T-helper 22 cell (primary cell): ENCODE results near the gene LGSN.
"Not testable (repeated sequence)": the region's sequence is repeated elsewhere in the genome, so short reads cannot be mapped to it uniquely, and the experiment has no call there.

ENCODE experiments used
- DNase-seq: peaks from one replicate; pipeline ENCODE4 v3.0.0-alpha.2; 2020; ENCODE audit warnings: low read depth

Gene LGSN

DNA sequence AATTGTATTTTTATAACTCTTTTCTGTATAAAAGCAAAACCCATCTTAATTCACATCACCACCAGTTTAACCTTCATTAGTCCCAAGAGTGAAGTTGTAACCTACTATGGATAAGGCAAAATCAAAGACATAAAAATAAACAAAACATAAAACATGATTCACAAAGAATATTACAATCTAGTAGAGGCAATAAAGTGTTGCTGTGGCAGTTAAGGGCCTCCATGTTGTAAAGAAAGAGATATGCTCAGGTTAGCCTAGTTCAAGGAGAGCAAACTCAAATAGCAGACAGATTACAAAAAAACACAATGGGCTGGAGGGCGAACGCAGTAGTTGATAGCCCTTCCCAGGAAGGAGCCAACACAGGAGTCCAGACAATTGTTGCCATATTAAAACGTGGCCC, 13.4 kb downstream of the LGSN start:
- DNase-seq, result no peak

DNA sequence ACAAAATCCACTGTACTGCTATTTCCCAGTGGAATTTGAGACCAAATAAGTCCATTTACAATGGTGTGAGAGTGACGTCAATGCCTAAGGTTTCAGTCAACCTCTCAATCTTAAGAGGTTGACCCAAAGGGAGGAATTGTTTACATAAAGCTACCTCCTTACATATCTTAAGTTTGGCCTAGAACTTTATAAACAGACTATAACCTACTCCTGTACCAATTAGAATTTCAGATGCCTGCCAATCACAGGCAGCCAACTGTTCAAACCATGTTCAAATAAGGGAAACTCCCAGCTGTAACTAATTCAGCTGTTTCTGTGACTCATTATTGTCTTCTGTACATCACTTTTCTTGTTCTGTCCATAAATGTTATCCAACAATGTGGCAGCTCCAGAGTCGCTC, 14.5 kb downstream of the LGSN start:
- no peak for DNase-seq

DNA sequence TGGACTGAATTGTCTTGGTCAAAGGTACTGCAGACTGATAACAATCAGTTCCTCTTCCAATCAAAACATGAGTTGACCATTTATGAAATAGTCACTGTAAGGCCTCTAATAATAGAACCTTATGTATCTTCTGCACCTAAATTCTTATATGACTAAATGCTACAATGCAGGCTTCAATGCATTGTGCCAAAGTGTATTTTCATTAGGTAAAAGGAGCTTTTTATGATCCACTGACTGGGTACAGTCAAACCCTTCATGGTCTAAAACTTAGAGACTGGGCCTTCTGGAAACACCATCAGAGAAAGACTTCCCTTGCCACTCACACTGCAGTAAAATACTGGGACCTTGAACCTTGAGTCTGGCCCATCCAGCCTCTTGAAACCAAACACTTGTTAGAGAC, 16.3 kb downstream of the LGSN start:
- DNase-seq, result no peak

- no peak for DNase-seq
Measured at GRCh38 chr6:63299667-63300066, 20.1 kb downstream of the LGSN start.

DNA sequence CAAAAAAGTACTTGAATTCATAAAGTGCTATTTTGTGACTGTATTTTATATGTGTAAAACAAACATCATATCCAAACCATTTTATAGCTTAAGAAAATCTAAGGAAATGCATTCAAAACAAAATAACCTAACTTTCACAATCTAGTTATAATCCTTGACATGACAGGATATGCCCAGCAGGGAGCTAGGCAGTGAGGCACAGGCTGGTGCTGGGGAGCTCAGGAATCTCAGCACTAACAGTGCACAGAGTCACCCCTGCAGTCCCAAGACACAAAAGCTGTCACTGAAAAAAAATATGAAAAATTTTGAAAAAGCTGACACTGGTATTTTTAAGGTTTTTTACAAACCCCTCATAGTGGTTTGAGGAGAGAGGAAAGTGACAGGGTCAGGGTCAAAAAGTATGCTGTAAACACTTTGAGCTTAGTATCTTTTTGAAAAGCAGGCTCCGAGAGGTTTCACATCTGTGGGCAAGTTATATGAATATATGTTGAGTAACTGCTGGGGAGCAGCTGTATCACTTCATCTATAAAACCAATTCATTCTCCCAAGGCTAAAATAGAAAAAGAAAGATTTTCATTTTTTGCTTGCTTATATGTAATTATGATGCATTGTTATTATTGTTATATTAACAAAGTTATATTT, 24.1 kb downstream of the LGSN start:
- DNase-seq, result no peak

- DNase-seq, result no peak
Measured at GRCh38 chr6:63290492-63291058, 29.2 kb downstream of the LGSN start.

DNA sequence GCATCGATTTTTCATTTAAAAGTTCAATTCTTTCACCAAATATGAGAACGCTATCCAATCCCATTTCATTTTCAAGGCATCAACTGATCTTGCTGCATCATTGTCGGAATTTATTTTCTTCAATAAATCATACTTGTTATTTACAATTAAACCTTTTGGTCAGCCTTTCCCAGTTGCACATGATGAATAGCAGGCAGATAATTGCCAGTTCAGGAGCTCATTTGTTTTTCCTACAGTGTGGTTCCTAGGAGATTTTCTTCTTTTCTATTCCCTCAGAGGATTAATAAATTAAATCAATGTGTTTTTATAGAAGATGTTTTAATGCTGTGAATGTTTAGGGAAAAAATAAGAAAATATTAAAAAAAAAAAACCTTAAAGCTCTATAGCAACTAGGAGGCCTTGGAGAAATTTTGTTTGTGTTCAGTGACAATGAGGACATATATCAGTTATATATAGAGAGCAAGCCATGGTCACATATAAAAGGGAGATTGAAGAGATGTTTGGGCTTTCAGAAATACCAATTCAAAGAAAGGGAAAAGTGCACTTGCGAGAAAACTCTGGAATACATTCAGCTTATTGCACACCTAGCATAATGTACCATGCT, 30.4 kb downstream of the LGSN start:
- DNase-seq, result no peak

DNA sequence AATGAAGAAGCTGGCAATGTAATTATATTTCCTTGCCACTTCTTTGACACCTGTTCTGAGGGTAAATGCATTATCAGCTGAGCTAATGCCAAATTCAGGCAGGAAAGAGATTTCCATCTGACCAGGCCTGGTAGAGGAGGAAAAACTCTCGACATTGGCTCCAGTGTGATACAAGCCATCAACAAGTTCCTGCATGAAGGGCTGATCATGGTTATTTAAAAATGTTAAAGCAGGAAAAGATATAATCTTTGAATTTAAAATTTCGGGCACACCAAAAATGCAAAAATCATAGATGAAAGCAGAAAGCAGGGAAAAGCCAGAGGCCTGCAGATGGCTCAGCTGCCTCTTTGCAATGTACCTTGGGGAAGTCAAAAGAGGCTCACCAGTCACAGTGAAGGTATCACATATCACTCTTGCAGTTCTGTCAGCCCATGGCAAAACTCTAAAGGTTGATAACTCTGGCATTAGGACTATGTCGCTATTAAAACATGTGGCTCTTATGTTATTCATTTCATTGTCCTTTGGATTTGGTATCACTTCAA, 39.1 kb downstream of the LGSN start:
- no peak for DNase-seq

DNA sequence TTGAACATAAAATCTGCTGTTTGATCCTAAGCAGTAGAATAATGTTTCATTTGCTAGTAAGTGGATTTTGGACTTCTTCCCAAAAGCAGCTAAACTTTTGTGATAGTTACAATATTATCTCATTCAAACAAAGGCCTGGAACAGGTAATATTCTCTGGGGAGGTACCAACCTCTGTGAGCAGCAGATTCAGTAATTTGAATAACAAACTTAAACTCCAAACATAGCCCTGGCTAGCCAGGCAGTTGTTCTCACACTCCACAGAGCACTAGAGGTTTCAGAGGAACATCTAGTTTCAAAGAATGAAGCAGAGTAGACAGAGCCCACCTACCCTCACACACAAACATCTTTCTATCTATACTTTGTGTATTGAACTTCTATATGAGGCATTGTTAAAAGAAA, 40.9 kb downstream of the LGSN start:
- DNase-seq, result no peak

- DNase-seq, result no peak
Measured at GRCh38 chr6:63275953-63276352, 43.8 kb downstream of the LGSN start.

DNA sequence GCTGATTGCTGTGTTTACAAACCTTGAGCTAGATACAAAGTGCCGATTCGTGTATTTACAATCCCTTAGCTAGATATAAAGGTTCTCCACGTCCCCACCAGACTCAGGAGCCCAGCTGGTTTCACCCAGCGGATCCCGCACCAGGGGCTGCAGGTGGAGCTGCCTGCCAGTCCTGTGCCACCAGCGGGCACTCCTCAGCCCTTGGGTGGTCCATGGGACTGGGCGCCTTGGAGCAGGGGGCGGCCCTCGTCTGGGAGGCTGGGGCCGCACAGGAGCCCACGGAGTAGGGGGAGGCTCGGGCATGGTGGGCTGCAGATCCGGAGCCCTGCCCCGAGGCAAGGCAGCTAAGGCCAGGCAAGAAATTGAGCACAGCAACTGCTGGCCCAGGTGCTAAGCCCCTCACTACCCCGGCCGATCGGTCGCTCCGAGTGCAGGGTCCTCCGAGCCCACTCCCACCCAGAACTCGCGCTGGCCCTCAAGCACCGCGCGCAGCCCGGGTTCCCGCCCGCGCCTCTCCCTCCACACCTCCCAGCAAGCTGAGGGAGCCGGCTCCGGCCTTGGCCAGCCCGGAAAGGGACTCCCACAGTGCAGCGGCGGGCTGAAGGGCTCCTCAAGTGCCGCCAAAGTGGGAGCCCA, 44.9 kb downstream of the LGSN start:
- not testable (repeated sequence) for DNase-seq

DNA sequence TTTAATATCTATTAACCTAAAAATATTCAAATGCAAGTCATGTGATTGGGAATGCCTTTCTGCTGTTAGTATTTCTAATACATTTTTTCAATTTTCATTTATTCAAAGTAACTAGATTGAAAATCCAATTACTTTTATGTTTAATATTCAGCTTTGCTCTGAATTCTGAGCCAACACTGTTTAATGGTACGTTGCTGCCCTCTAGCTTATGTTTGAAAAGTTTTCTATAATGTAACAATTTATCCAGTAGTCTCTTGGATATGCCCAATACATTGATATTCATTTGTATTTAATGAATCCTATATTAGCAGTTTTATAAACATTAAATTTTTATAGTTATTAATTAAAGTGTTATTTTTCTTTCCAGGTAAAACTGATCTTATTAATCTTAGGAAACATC, 47.4 kb downstream of the LGSN start:
- DNase-seq, result no peak

- no peak for DNase-seq
Measured at GRCh38 chr6:63269470-63269869, 50.3 kb downstream of the LGSN start.

GRCh38 chr6:63268574-63268973, 51.2 kb downstream of the LGSN start:
- DNase-seq, result no peak

DNA sequence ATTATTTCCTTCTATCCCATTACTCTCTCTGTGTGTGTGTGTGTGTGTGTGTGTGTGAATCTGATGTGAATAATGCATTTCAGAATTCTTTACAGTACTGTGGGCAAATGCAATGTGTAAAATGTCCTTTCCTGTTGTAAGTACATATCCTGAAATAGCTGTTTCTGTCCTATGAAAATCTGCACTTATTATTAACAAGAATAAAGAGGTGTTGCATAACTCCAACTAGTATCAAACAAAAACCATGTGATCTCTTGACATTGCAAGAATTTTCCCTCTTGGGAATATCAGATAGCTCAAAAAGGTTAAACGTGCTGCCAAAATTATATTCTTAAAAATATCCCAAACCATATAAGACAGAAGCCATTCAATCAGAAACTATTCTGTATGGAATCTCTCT, 52.0 kb downstream of the LGSN start:
- DNase-seq, result no peak

DNA sequence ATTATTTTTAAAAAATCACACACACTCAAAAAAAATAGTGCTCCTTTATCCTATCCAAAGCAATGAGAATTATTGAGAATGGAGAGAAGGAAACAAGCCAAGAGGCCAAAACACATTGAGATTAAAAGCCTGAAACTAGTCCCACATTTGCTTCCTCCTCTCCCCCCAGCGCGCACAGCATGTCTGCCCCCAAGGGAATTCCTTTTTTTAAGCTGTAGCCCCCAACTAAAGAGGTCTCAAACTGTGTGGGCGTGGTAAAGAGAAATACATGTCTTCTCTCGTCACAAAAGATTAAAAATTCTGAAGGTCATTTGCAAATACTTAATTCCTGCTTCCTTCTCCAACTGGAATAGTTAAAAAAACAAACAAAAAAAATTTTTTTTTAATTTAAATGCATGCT, 52.7 kb downstream of the LGSN start:
- no peak for DNase-seq

- DNase-seq, result no peak
Measured at GRCh38 chr6:63263444-63263843, 56.3 kb downstream of the LGSN start.

- no peak for DNase-seq
Measured at GRCh38 chr6:63261820-63262219, 58.0 kb downstream of the LGSN start.

DNA sequence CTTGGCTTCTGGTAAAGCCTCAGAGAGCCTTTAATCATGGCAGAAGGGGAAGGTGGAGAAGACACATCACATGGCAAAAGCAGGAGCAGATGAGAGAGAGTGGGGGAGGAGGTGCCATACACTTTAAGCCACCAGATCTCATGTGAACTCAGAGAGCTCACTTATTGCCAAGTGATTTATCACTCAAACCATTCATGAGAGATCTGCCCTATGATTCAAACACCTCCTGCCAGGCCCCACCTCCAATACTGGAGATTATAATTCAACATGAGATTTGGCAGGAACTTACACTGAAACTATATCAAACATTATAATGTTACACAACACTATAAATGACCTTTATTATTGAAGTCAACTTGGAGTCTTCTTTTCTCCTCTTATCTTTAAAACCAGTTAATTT, 60.6 kb downstream of the LGSN start:
- DNase-seq, result no peak

GRCh38 chr6:63249875-63250482, 69.8 kb downstream of the LGSN start:
- no peak for DNase-seq

DNA sequence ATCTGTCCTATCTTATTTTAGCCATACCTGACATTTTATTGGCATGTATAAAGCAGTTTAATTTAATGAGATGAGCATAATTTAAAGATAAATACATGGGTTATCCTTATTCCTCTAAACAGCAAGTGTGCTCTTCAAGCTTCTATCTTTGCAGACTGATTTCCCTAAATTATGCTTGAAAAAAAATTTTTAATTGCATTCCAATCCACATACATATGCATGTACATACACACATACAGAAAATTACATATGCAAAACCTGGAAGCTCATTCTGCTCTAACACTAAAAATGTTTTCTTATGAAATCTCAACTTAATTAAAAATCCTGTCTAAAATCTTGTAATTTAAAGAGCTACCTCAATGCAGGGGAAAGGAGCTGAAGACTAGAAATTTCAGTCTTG, 73.2 kb downstream of the LGSN start:
- DNase-seq, result no peak

GRCh38 chr6:63245909-63246308, 73.9 kb downstream of the LGSN start:
- DNase-seq, result no peak

- no peak for DNase-seq
Measured at GRCh38 chr6:63245420-63245819, 74.4 kb downstream of the LGSN start.
